ENCODE measurements around the gene NUMB.
"Not testable (repeated sequence)": the region's sequence is repeated elsewhere in the genome, so short reads cannot be mapped to it uniquely, and the experiment has no call there.

The NUMB gene

DNA sequence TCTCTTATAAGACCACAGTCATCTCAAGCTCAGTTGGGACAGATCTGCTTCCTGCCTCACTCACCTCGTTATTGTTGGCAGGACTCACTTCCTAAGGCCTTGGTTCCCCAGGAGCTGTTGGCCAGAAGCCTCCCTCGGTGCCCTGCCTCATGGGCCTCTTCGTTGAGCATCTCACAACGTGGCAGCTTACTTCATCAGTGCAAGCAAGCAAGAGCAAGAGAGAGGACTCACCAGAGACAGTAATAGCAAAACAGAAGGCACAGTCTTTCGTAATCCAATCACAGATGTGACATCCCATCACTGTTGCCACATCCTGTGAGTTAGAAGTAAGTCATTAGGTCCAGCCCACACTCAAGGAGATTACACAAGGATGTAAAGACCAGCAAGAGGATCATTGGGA lies 5.1 kb upstream of the NUMB start:
- no peak for FAIRE-seq

DNA sequence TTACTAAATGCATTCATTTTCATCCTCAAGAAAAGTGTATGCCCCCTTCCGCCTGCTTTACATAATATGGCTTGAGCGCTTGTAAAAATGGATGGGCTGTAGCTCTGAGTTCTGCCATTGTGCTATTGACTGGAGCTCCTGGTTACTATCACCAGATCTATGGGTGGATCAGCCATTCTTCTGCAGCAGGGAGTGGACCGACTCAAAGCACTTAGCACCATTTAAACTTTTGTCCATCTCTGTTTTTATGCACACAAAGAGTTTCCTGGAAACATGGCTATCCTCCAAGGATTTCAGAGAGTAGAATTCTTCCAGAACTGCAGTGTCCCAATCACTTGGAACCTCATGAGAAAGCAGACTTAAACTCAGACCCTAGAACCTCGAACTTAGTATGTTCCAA lies 4.5 kb upstream of the NUMB start:
- FAIRE-seq, result no peak

DNA sequence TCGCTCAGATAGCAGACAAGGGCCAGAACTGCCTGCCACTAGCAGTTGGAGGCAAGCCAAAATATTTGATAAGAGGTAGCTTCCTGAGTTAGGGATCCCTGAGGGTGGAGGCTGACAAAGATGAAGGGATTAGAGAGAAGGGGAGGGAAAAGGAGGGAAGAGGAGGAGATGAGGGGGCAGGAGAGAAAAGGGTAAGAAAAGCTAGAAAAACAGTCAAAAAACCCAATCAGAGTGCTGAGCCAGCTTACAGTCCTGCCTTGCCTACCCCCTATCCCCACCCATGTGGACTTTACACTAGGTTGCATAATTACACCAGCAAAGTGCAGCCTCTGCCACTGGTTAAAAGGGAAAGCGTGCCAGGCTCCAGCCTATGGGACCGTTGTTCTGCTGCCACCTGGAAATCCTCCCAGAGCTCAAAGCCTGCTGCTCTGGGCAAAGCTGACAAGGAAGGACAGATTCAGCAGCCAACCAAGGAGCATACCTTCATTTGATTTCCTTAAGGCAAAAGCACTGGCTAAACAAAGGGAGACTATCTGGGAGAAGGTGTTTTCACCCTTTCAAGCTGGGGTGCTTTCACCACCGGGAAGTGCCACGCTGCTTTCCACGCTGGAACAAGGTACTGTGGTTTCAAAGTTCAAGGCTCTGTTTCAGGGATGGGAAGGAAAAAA lies 3.8 kb upstream of the NUMB start:
- no peak for FAIRE-seq

DNA sequence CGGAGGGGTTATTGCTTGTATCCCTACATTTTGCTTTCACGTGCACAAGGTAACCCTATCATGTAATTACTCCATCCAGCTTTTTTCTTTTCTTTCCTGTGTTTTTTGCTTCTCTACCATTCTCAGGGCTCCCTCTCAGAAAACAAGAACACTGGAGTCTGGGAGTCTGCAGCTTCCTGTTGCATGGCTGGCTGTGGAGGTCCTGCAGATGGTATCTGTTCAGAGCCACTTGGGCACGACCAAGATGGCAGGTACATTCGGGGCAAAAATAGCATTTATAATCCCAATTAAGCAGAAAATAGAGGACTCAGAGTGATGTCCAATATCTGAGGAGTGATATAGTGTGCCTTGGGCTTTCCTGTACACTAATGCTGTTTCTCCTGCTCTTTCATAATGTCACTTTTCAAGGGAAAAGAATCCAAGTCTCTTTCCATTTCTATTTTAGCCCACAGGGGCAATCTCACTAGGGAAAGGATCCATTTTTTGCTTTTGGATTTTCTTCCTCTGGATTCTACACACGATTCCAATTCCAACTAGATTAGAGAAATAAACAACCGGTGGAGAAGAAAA lies 3.2 kb upstream of the NUMB start:
- no peak for FAIRE-seq

DNA sequence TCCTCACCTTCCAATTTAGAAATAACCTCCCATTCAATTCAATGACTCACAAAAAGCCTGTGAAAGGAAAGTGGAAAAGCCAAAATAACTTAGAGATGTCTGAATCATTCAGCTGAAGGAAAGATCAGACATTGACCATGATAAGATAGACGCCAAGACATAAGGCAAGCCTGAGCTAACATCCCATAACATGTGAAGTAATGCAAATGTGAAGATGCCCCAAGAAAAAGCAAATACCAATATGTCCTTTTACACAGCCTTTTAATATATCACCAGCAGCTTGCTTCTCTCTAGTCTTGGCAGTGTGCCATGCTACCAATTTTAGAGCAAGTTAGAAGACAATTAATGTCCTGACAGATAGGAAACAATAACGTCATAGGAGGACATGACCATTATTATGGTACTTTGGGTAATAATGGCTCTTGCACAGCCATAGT lies 2.4 kb upstream of the NUMB start:
- FAIRE-seq, result no peak

DNA sequence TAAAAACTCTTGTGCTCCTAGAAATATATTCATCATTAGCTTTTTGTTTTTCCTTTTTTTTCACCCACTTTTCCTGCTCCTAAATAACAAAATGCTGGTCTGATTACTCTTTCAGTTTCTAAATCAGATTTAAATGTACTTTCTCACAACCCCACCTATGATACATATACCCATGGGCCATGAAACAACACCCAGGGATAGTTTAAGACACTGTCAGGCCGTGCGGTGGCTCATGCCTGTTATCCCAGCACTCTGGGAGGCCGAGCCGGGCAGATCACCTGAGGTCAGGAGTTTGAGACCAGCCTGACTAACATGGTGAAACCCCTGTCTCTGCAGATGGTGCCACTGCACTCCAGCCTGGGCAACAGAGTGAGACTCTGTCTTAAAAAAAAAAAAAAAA lies 1.6 kb upstream of the NUMB start:
- no peak for FAIRE-seq

DNA sequence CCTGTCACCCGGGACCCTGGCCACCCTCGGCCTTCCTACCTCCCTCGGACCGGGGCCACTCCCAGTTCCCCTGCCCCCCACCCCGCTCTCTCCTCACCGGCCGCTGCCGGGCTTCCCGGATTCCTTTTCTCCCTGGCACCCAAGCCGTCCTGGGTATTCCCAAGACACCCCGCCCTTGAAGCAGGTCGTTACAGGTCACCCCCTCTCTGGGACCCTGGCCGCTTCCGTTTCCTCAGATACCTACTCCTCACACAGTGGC lies 493 bp downstream of the NUMB start:
- FAIRE-seq, result no peak

DNA sequence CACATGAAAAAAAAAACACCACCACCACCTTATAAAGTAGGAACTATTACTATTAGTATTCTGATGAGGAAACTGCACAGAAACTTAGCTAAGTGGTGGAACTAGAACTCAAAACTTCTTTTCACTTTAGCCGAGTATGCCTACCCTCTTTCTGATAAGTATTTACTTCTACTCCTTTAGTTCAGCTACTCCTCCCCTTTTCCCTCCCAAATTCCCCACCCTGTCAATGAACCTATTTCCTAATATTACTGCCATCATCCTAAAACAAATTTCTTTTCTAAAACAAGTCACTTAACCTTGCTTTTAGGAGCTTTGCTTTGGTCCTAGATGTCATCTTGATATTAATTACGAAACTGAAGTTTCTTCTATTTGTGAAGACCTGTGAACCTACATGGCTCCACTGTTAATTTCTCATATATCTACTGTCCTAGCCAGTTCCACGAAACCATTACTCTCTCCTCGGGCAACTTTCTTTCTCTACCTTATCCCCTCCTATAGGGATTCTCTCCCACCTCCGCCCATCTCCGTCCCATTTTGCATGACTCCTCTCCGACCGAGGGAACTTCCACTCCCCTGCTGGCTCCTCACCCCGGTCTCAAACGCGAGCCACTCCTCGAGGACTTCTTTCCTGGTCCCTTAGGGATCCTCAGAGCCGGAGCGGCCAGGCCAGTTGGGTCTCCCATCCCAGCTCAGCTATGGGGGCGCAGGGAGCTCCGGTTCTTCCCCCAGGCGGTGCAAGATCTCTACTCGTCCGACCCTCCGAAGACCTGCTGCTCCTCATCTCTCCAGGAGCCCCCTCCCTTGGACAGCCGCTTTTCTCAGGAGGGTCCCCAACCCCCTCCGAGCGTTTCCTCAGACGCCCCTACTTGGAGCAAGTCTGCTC lies 1.1 kb downstream of the NUMB start:
- no peak for FAIRE-seq

DNA sequence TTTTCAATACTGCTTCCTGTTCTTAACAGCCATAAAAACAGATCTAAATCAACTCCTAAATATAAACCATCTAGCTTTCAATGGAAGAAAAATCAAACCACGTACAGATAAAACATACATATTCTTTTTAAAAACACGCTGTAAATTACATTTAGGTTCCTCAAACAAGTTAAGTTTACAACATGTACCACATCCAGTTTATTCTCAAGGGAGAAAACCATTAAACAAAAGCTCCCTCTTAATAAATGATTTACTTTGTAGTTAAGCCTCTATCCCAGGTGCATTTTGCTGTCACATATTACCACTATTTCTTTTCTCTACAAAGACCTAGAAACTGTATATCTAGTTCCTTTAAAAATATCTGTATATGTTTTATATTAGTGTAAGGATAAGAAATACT lies 3.1 kb downstream of the NUMB start:
- FAIRE-seq, result no peak

DNA sequence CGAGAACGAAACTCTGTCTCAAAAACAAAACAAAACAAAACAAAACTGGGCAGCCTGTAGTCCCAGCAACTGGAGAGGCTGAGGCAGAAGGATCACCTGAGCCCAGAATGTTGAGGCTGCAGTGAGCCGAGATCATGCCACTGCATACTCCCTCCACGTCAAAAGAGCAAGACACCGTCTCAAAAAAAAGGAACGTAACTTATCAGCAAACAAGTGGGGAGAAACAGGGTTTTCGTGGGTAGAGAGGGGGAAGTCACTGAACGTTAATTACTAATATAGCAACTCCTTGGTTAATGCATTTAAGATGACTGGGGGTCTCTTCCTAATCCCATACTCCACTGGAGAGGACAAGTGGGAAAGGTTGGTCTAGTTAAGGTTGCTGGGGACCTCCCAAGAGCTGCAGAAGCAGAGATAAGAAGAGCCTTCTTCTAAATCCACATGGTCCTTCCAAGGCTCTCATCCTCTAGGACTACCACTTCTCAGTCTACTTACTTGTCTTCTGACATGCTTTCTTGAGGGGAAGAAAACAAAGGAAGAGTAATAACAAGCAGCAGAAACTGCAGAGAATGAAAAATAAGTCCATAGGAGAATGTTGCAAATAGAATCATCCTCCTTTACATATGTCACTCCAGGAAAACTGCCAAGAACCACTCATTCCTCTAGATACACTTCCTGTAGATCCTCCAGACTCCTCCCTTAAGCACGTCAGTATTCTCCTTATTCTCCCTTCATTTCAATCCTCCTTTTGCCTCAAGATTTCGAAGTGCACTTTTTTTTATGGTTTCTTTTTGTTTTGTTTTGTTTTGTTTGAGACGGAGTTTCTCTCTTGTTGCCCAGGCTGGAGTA lies 5.8 kb downstream of the NUMB start:
- FAIRE-seq, result no peak

DNA sequence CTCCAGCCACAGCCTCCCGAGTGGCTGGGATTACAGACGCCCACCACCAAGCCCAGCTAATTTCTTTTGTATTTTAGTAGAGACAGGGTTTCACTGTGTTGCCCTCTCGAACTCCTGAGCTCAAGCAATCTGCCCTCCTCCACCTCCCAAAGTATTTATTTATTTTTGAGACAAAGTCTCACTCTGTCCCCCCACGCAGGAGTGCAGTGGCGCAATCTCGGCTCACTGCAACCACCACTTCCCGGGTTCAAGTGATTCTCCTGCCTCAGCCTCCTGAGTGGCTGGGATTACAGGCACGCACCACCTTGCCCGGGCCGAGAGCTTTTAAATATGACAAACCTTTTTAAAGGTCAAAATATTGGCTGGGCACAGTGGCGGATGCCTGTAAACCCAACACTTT lies 14.6 kb downstream of the NUMB start:
- FAIRE-seq, result no peak

DNA sequence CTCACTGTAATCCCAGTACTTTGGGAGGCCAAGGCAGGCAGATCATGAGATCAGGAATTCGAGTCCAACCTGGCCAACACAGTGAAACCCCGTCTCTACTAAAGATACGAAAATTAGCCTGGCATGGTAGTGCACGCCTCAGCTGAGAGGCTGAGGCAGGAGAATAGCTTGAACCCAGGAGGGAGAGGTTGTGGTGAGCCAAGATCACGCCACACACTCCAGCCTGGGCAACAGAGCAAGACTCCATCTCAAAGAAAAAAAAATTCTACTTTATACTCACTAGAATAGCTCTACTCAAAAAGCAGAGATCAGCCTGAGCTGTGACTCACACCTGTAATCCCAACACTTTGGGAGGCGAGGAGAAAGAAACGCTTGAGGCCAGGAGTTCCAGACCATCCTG lies 17.1 kb downstream of the NUMB start:
- no peak for FAIRE-seq

DNA sequence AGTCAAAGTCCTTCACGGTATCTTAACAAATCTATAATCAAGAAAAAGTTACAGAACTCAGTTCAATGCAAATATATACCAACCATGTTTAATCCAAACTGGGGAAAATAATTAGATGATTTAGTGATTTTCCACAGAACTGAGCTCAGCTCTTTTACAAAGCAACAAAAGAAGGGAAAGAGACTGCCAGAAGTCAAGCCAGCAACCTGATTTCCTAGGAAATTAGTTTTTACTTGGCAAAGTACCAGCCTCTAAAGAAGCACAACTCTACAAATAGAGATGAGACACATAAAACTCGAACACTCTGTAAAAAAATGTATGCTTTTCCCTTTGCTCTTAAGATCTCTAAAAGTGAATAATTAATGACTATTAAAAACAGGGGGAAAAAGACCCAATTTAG lies 19.4 kb downstream of the NUMB start:
- no peak for FAIRE-seq

DNA sequence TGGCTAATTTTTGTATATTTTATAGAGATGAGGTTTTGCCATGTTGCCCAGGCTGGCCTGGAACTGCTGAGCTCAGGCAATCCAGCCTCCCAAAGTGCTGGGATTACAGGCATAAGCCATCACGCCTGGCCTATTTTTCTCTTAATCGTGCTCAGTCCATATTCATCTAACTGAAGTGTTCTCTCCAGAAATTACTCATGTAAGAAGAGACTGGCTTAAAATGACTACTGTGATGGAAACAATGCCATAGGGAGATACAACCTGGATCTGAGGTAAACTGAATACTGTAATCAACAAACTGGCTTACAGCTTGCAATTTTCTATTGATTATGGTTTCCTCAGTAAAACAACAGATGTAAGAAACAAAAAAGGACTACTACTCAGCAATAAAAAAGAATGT lies 21.1 kb downstream of the NUMB start:
- no peak for FAIRE-seq

DNA sequence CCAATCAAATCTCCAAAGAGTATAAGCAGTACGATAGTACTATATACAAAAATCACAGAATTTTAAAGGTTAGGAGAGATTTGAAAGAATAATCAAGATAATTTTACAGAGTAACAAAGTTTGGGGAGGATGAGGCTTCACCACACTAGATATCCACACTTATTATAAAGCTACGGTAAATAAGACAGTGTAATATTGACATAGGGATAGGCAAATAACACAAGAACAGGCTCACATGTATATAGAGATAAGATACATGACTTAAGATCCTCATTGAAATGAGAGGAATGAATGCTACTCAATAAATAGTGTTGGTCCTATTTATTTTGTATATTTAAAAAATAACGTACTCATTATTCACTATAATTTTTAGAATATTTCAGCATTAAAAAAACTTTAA lies 26.2 kb downstream of the NUMB start:
- FAIRE-seq, result peak; percentile 19

DNA sequence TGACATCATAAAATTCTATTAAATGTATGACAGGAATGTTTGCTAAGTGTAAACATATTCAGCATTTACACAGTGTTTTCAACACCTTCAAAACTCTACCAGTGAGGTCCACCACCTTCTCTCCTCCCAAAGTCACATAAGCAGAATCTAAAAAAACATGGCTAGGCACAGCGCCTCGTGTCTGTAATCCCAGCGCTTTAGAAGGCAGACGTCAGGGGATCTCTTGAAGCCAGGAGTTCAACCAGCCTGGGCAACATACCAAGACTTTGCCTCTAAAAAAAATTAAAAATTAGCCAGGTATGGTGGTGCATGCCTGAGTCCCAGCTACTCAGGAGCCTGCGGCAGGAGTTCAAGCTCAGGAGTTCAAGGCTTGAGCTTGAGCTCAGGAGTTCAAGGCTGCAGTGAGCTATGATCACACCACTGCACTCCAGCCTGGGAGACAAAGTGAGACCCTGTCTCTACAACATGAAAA lies 30.0 kb downstream of the NUMB start:
- FAIRE-seq, result no peak

DNA sequence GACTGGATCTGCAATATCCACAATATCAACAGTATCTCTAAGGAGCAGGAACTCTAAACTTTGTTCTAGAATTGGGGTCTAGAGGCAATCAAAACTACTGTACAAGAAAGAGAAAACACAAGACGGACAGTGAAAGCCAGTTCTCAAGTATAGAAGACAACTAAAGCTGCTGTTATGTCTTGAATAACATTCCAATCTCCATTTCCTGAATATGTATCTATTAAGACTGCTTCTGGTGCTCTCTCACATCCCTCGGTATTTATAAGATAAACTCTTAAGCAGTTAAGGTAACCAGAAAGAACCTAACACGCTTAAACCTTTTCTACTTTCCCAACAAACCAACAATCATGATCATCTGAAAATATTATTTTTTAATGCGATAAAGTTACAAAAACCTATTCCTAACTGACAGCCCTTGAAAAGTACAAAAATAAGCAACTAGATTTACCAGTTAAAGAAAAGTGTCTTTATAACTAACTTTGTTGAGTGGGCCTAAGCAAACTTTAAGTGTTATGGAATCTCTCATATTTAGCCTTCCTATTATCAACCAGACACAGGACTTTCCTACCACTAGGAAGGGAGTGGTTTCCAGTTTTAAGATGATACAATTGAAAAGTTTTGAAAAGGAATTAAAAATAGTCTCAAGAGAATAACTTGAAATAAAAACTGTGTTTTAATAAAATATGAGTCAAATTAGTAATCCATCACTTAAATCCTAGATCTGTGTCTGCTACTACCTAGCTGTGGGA lies 30.7 kb downstream of the NUMB start:
- no peak for FAIRE-seq

DNA sequence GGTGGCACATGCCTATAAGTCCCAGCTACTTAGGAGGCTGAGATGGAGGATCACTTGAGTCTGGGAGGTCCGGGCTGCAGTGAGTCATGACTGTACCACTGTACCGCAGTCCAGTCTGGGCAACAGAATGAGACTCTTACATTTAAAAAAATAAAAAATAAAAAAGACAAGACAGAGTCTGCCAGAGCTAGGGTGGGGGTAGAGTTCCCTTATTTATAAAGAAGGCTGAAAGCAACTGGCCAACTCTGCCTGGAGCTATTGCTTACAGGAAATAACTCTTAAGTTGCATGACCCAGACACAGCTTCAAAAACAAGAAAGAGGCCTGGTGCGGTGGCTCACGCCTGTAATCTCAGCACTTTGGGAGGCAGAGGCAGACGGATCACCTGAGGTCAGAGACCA lies 31.5 kb downstream of the NUMB start:
- no peak for FAIRE-seq

DNA sequence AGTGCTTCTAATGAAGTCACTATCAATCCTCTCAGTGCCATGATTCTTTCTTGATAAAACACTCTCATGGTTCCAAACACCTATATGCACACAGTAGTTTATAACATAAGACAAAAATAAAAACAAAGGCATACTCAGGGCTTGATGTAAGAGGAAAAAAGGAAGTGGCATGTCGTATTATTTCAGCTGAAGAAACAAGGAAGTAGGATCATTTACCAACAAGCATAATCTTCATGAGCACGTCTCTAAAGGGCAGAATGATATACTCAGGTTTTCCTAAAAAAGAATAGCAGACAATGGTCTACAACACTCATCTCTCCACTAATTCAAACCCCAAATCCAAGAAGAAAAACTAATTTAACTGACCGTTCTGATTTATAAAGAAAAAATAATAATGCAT lies 33.9 kb downstream of the NUMB start:
- FAIRE-seq, result no peak

DNA sequence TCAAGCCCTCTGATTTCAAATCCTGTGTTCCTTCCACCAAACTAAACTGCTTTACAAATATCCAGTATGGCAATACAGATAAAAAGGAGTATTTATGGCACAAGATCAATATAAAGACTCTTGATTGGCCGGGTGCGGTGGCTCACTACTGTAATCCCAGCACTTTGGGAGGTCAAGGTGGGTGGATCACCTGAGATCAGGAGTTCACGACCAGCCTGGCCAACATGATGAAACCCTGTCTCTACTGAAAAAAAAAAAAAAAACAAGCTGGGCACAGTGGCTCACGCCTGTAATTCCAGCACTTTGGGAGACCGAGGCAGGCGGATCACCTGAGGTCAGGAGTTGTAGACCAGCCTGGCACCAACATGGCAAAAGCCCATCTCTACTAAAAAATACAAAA lies 35.3 kb downstream of the NUMB start:
- not testable (repeated sequence) for FAIRE-seq

DNA sequence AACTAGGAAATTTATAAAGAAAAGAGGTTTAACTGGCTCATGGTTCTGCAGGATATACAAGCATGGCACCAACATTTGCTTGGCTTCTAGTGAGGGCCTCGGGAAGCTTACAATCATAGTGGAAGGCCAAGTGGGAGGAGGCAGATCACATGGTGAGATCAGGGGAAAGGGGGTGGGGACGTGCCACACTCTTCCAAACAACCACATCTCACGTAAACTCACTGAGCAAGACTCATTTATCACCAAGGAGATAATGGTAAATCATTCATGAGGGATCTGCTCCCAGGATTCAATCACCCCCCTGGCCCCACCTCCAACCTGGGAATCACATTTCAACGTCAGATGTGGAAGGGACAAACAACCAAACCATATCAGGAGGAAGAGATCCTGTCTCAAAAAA lies 35.8 kb downstream of the NUMB start:
- no peak for FAIRE-seq

DNA sequence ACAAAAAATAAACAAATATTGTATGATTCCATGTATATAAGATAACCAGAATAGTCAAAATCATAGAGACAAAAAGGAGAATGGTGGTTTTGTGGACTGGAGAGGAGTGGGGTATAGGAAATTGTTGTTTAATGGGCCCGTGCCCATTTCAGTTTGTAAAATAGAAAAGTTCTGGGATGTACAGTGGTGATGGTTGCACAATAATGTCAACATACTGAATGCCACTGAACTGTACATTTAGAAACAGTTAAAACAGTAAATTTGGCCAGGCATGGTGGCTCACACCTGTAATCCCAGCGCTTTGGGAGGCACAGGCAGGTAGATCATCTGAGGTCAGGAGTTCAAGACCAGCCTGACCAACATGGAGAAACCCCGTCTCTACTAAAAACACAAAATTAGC lies 40.1 kb downstream of the NUMB start:
- no peak for FAIRE-seq

DNA sequence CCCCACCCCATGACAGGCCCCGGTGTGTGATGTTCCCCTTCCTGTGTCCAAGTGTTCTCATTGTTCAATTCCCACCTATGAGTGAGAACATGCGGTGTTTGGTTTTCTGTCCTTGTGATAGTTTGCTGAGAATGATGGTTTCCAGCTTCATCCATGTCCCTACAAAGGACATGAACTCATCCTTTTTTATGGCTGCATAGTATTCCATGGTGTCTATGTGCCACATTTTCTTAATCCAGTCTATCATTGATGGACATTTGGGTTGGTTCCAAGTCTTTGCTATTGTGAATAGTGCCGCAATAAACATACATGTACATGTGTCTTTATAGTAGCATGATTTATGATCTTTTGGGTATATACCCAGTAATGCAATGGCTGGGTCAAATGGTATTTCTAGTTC lies 52.1 kb downstream of the NUMB start:
- not testable (repeated sequence) for FAIRE-seq

Measured in A204.1 (cell line).